A673 (cell line): ENCODE results near the gene PLCB4.

ENCODE experiments used
- CTCF ChIP-seq: fragments of 300-800, 200-600 bp; sonication (generic); conservative IDR thresholded peaks from 2 replicates; pipeline ENCODE4 v1.5.1; 2017; ENCODE audit warnings: low read depth, mild to moderate bottlenecking, antibody characterized with exemption, low read length, moderate library complexity, mixed read lengths
- EZH2 ChIP-seq: fragments of 200-600 bp; sonication (generic); IDR thresholded peaks from 2 replicates; pipeline ENCODE4 v1.6.1; 2017; ENCODE audit warnings: borderline replicate concordance, low read depth, mild to moderate bottlenecking, mixed read lengths, antibody characterized with exemption, low read length; ENCODE audit not compliant: poor library complexity, severe bottlenecking

- no peak for TF ChIP-seq CTCF
- no peak for TF ChIP-seq EZH2
These were observed 67.2 kb downstream of the PLCB4 start for GRCh38 chr20:9136114-9136513.
